GM20431 (cell line): ENCODE results near the gene LRFN2.

ENCODE experiments used
- in situ Hi-C: fragments of 300-500 bp; cut with MseI, MboI; formaldehyde crosslinking; loops from one replicate; pipeline ENCODE4 v1.15.0; 2020; ENCODE audit warnings: low sequenced_read_pairs; ENCODE audit not compliant: unreplicated experiment

LRFN2 gene

GRCh38 chr6:40342723-40343122, 244.4 kb downstream of the LRFN2 start:
- in situ Hi-C loops: no loop called here

- in situ Hi-C loops: no loop called here
Observed at GRCh38 chr6:40341726-40342125, 245.4 kb downstream of the LRFN2 start.
